Measurements from ENCODE around the gene PLA2G4C. TPM values are rescaled to one million over a fixed set of nuclear protein-coding genes. Genes with fewer than 3 reads are reported as not detected.

Gene PLA2G4C
- total and polyA plus RNA-seq, 2 experiments from 2014 or later, result 2.9 to 3.4 TPM

- Mint-ChIP-seq H3K4me3 (no peak overlapping the region), H3K9me3 (peaks cover 2% of the 10 kb centered on the region; the same call in 2 of the 3 replicates), H3K27me3 (ENCODE audit: insufficient read depth, low read depth, poor library complexity) (peaks cover 7% of the 10 kb centered on the region), H3K4me1 (peaks cover 8% of the 10 kb centered on the region), H3K27ac (no peak overlapping the region), H3K36me3 (ENCODE audit: low read depth) (no peaks in the 10 kb centered on the region)
- H4K20me1 ChIP-seq (replicated peaks; ENCODE audit: insufficient read depth), result no peaks in the 10 kb centered on the region
- H2AFZ ChIP-seq, result no peak overlapping the region
- no peak overlapping the region for H3K4me3 ChIP-seq
- no peaks in the 10 kb centered on the region for H3K79me2 ChIP-seq (replicated peaks; ENCODE audit: insufficient read depth)
- H3K27ac ChIP-seq (ENCODE audit: low read depth), result no peak overlapping the region
- H3K27me3 ChIP-seq (ENCODE audit: insufficient read depth), result no peaks in the 10 kb centered on the region
- no peak for ATAC-seq
- TF ChIP-seq JUNB (IDR thresholded peaks at IDR 0.05; ENCODE audit: unreplicated experiment) (no peak), NANOG (IDR thresholded peaks at IDR 0.05; ENCODE audit: borderline replicate concordance) (no peak)
- H3F3A ChIP-seq (replicated peaks; ENCODE audit: low read depth), result no peaks in the 10 kb centered on the region
- H3K36me3 ChIP-seq (ENCODE audit: insufficient read depth), result no peaks in the 10 kb centered on the region
- H3K9me2 ChIP-seq (ENCODE audit: insufficient read depth), result peaks cover 4% of the 10 kb centered on the region; the same call in 1 of the 2 replicates
- H3K4me1 ChIP-seq (ENCODE audit: insufficient read depth), result no peaks in the 10 kb centered on the region
- no peak for DNase-seq (ENCODE audit: low spot score)
- no peak overlapping the region for H3K4me2 ChIP-seq
These were observed 87.6 kb downstream of the PLA2G4C start for GRCh38 chr19:48023011-48023410.

- Mint-ChIP-seq H3K9me3 (peaks cover 2% of the 10 kb centered on the region; the same call in 2 of the 3 replicates), H3K36me3 (ENCODE audit: low read depth) (no peaks in the 10 kb centered on the region), H3K4me1 (peaks cover 8% of the 10 kb centered on the region), H3K4me3 (no peak overlapping the region), H3K27ac (no peak overlapping the region), H3K27me3 (ENCODE audit: insufficient read depth, low read depth, poor library complexity) (peaks cover 7% of the 10 kb centered on the region)
- H3K79me2 ChIP-seq (replicated peaks; ENCODE audit: insufficient read depth), result no peaks in the 10 kb centered on the region
- H3K4me2 ChIP-seq, result no peak overlapping the region
- H2AFZ ChIP-seq, result no peak overlapping the region
- no peaks in the 10 kb centered on the region for H3F3A ChIP-seq (replicated peaks; ENCODE audit: low read depth)
- H4K20me1 ChIP-seq (replicated peaks; ENCODE audit: insufficient read depth), result no peaks in the 10 kb centered on the region
- H3K27me3 ChIP-seq (ENCODE audit: insufficient read depth), result no peaks in the 10 kb centered on the region
- no peaks in the 10 kb centered on the region for H3K4me1 ChIP-seq (ENCODE audit: insufficient read depth)
- DNase-seq (ENCODE audit: low spot score), result no peak
- no peak for ATAC-seq
- H3K36me3 ChIP-seq (ENCODE audit: insufficient read depth), result no peaks in the 10 kb centered on the region
- no peak overlapping the region for H3K27ac ChIP-seq (ENCODE audit: low read depth)
- no peak overlapping the region for H3K4me3 ChIP-seq
- no peaks in the 10 kb centered on the region for H3K9me2 ChIP-seq (ENCODE audit: insufficient read depth)
- TF ChIP-seq ZNF114 (CRISPR knock-in tag; IDR thresholded peaks at IDR 0.05) (no peak), REST (IDR thresholded peaks at IDR 0.05; ENCODE audit: unreplicated experiment) (no peak), EZH2phosphoT487 (IDR thresholded peaks at IDR 0.05; ENCODE audit: unreplicated experiment) (no peak), POLR2AphosphoS5 (IDR thresholded peaks at IDR 0.05; ENCODE audit: low read depth) (no peak), CTCF (conservative IDR thresholded peaks at IDR 0.05; ENCODE audit: low read depth in 2 of 2) (no peak), ZNF331 (CRISPR knock-in tag; IDR thresholded peaks at IDR 0.05; ENCODE audit: low read depth) (no peak), STAT1 (IDR thresholded peaks at IDR 0.05; ENCODE audit: unreplicated experiment) (no peak), EZH2 (IDR thresholded peaks at IDR 0.05; ENCODE audit: low read depth, unreplicated experiment) (no peak), CREB1 (CRISPR knock-in tag; IDR thresholded peaks at IDR 0.05; ENCODE audit: low read depth) (no peak), NANOG (IDR thresholded peaks at IDR 0.05; ENCODE audit: borderline replicate concordance) (no peak), ZNF462 (CRISPR knock-in tag; IDR thresholded peaks at IDR 0.05) (no peak)
These were observed 89.9 kb downstream of the PLA2G4C start for GRCh38 chr19:48020686-48021085.

Data from GM23338 (cell line).